IPS-NIHi11 (cell line): ENCODE measurements around the gene BLOC1S1.

ENCODE experiments used
- DNase-seq: peaks from one replicate; pipeline ENCODE4 v3.0.0; 2012; ENCODE audit warnings: mixed read lengths, low spot score

BLOC1S1 gene

DNA sequence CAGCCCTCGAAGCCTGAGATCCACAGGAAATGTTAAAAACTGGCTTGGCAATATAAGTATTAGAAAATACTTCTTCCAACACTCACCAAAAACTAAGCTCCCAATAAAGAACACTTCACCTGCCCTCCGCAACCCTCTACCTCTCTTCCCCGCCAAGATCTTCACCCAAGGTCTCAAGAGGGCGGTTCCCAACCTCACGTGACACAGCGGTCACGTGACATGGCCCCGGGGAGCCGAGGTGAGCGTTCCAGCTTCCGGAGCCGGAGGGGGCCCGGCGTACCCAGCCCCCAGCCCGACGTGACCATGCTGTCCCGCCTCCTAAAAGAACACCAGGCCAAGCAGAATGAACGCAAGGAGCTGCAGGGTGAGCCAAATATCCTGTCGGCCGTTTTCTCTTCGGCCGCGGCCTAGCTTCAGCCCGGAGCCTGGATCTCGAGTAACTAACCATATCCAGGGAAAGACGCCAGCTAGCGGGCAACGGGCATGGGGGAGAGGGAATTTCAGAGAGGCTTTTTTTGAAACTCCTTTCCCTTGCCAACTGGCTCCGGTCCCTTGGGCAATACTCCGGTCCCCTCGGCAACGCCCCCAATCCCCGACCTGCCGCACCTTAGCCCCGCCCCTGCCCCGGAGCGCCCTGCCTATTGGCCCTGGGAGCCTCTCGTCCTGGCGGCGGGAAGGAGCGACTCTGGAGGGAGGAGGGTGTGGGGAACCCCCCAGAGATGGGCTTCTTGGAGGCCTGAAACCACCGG lies at the start of gene BLOC1S1:
Gene BLOC1S1, plus strand, starts transcription at position 214 of the 749 bp plus-strand sequence. Its CDS starts 6 bp downstream, at position 220.
- DNase-seq, result peak; percentile 96

DNA sequence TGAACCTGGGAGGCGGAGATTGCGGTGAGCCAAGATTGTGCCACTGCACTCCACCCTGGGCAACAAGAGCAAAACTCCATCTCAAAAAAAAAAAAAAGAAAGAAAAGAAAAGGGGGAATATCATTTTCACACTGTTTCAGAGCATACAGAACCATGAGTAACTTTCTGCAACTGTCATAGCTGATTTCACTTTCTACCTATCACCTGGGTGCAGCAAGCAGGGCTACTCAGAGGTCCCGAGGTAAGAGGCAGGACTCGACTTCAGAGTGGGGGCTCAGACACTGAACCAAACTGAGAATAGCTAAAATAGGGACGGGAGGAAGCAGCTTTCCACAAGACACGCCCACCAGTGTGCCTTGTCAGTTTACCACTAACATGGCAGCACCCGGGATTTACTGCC lies 49.3 kb upstream of the BLOC1S1 start:
- no peak for DNase-seq

- no peak for DNase-seq
Observed at GRCh38 chr12:55670276-55670675, 45.6 kb upstream of the BLOC1S1 start.

- no peak for DNase-seq
Observed at GRCh38 chr12:55671746-55672145, 44.1 kb upstream of the BLOC1S1 start.

DNA sequence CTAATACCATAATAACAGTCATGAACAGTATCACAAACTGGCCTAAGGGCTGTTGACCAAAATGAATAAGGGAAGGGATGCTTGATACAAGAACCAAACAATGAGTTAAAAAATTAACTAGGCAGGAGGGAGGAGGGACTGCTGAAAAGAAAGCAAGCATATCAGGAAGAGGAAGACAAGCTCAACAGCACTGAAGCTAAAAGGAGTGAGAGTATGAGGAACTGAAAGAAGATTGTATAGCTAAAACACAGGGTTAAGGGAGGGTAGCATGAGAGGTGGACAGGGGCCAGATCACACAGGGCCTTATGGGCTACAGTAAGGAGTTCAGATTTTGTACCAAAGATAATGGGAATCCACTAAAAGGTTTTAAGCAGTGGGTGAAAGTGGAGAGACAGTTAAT lies 42.2 kb upstream of the BLOC1S1 start:
- no peak for DNase-seq

- DNase-seq, result no peak
Observed at GRCh38 chr12:55675666-55676065, 40.2 kb upstream of the BLOC1S1 start.

DNA sequence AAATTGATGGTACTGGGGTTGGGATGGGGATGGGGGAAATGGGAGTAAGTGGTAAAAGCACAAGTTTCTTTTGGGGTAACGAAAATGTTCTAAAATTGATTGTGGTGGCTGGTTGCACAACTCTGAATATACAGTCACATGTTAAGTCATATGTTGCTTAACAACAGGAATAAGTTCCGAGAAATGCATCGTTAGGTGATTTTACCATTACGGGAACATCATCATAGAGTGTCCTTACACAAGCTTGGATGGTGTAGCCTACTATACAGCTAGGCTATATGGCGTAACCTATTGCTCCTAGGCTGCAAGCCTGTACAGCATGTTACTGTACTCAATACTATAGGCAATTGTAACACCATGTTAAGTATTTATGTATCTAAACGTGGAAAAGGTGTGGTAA lies 39.1 kb upstream of the BLOC1S1 start:
- no peak for DNase-seq

- no peak for DNase-seq
Observed at GRCh38 chr12:55679691-55680090, 36.2 kb upstream of the BLOC1S1 start.

DNA sequence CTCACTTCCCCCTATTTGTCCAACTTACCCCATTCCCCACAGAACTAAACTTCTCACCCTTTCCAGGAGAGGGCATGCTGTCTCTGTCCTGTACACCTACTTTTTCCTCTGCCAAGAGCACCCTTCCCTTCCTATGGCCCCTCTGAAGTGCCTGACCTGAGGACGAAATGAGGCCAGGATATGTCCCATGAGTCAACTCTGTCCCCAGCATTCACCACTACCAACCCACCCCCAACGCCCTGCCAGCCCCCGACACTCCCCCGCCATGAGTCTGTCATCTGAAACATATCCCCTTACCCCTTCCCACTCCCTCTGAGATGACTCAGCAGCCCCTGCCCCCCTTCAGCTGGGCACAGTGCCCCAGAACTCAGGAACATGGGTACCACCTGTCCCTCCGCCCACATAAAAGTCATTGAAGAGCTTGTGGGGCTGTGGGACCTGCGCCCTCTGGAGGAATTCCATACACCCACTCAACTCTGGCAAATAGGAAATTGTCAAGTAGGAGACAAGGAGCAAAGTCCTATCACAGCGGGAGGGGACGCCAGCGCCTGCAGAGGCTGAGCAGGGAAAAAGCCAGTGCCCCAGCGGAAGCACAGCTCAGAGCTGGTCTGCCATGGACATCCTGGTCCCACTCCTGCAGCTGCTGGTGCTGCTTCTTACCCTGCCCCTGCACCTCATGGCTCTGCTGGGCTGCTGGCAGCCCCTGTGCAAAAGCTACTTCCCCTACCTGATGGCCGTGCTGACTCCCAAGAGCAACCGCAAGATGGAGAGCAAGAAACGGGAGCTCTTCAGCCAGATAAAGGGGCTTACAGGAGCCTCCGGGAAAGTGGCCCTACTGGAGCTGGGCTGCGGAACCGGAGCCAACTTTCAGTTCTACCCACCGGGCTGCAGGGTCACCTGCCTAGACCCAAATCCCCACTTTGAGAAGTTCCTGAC lies 34.4 kb upstream of the BLOC1S1 start:
- peak; percentile 85 for DNase-seq

DNA sequence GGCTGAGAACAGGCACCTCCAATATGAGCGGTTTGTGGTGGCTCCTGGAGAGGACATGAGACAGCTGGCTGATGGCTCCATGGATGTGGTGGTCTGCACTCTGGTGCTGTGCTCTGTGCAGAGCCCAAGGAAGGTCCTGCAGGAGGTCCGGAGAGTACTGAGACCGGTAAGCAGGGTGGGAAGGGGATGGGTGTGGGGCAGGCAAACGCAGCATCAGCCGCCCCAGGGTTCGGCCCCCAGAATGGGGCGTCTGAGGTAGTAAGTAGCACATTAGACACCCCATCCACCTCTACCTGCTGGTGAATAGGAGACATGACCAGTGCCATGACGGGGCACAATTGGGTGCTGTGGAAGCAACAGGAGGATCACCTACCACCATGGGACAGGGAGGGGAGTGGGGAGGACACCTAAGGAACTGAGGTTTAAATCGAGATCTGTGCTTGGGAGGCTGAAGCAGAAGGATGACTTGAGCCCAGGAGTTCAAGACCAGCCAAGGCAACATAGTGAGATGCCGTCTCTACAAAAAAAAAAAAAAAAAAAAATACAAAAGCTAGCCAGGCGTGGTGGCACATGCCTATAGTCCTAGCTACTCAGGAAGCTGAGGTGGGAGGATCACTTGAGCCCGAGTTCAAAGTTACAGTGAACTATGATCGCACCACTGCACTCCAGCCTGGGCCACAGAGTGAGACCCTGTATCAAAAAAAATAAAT lies 33.6 kb upstream of the BLOC1S1 start:
- DNase-seq, result no peak

- DNase-seq, result no peak
Observed at GRCh38 chr12:55683676-55684075, 32.2 kb upstream of the BLOC1S1 start.

DNA sequence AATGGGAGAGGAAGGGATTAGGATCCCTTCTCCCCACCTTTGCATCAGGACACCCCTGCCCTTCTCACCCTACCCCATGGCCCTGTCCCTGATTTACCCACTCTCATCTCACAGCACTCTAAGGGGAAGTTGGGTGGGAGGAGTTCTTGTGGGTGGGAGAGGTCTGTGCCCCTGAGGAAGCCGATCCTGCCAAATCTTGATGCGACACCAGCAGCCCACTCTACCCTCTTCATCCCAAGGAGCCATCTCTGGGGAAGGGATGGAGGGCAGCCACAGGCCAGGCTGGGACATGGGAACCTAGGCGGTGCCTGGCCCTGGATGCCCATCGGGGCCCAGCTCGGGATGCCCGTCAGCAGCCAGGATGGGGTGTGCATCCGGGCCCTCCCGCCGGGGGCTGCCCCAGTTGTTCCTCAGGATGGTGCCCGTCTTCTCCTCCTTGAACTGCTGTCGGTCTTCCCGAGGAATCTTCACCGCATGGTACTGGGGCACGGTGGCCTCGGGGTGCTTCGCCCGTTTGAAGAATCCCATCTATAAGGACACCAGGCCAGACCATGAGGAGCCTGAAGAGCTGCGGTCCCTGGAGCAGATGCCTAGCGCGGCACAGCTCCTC lies 31.0 kb upstream of the BLOC1S1 start:
- no peak for DNase-seq

- DNase-seq, result no peak
Observed at GRCh38 chr12:55685671-55686070, 30.2 kb upstream of the BLOC1S1 start.

- DNase-seq, result no peak
Observed at GRCh38 chr12:55686366-55687010, 29.4 kb upstream of the BLOC1S1 start.

DNA sequence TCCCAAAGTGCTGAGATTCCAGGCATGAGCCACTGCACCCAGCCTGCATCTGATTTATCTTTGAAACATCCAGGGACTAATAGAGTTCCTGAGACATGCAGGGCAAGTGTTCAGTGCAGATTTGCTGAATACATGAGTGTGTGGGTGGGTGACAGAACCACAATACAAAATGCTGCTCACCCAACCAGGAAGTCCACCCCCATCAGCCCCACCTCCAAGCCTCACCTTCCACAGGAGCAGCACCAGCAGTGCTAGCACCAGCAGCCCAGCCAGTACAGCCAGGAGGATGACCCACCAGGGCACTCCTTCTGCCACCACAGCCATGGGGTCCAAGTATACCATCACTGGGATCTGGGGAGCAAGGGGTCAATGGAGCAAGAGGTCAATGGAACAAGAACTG lies 28.1 kb upstream of the BLOC1S1 start:
- DNase-seq, result no peak

GRCh38 chr12:55688716-55689655 lies 26.9 kb upstream of the BLOC1S1 start:
- DNase-seq, result no peak

DNA sequence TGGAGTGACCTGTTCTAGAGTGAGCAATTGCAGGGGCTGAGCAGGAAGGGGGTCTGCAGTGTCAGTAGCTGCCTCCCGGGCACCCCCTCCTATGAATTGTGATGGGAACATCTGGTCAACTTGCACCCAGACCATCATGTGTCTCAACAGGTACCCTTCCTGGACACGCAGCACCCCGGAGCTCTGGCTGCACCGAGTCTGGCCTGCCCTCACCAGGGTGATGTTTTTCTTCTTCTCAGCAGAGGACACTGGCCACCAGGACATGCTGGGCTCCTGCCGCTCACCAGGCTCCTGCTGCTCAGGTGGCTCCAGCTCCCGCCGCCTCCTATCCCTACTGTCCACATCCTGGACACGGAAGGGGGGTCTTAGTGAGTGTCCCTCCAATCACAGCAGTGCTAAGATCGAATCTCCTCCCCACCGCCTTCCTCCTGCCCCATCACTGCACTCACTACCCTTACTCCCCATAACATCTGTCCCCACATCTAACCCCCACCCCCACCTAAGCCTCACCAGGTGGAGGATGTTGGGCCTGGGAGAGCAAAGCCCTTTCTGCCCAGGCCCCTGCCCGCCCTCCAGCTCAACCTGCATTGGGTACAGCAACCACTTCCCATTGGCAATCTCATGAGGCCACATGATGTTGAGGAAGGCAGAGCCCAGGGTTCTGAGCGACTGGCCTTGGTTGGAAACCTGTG lies 23.1 kb upstream of the BLOC1S1 start:
- DNase-seq, result no peak

- DNase-seq, result no peak
Observed at GRCh38 chr12:55693323-55694187, 22.3 kb upstream of the BLOC1S1 start.

GRCh38 chr12:55694188-55694515 lies 21.7 kb upstream of the BLOC1S1 start:
- no peak for DNase-seq
